Measurements from ENCODE around the gene NMUR1. TPM values are rescaled to one million over a fixed set of nuclear protein-coding genes. Genes with fewer than 3 reads are reported as not detected.

The NMUR1 gene
- total and polyA plus RNA-seq, 11 donors, result 0.10 to 0.71 (median 0.35) TPM; not detected in 2

GRCh38 chr2:231527955-231528635 is 2.1 kb downstream of the NMUR1 start:
- TF ChIP-seq CTCF (IDR thresholded peaks at IDR 0.05), result no peak
- TF ChIP-seq POLR2A (IDR thresholded peaks at IDR 0.05), result no peak
- Histone ChIP-seq H3K27me3 (peaks cover 0 to 35% (median 0%) of the 10 kb centered on the region in 9 donors), H3K9me3 (no peaks in the 10 kb centered on the region), H3K4me1 (peaks cover 0 to 25% (median 2%) of the 10 kb centered on the region in 12 donors), H3K36me3 (no peaks in the 10 kb centered on the region), H3K27ac (no peak overlapping the region), H3K4me3 (no peak overlapping the region)
- ATAC-seq (peak in 1 of 4 donors; percentile 5), DNase-seq (no peak)
- WGBS, 4 donors, result 89 to 95% (median 92%) methylated on average over 18 to 30 of the region's 30 CpGs
- intact Hi-C loops (cut with DNase I), result loop anchor here in 2 of 10 donors (5.0 to 10.0 kb wide), 2 partner anchors 67 to 69 kb away; partner anchors contain the start of gene TEX44 (in 1 of the 2)

- 76 to 96% (median 83%) methylated on average over 7 of the region's 7 CpGs for WGBS, 4 donors
- ATAC-seq, result no peak
- Histone ChIP-seq H3K4me1 (peaks cover 0 to 29% (median 2%) of the 10 kb centered on the region in 12 donors), H3K27me3 (peaks cover 0 to 35% (median 0%) of the 10 kb centered on the region in 9 donors), H3K4me3 (no peak overlapping the region), H3K9me3 (no peaks in the 10 kb centered on the region), H3K36me3 (no peaks in the 10 kb centered on the region), H3K27ac (no peak overlapping the region)
- DNase-seq, result no peak
- intact Hi-C loops (cut with DNase I), result loop anchor here in 2 of 10 donors (5.0 to 10.0 kb wide), 2 partner anchors 68 to 70 kb away; partner anchors contain the start of gene TEX44 (in 1 of the 2)
- TF ChIP-seq CTCF (IDR thresholded peaks at IDR 0.05), result no peak
- TF ChIP-seq POLR2A (IDR thresholded peaks at IDR 0.05), result no peak
Observed at GRCh38 chr2:231527091-231527395, 3.2 kb downstream of the NMUR1 start.

- ATAC-seq (no peak), DNase-seq (no peak)
- Histone ChIP-seq H3K27me3 (peaks cover 0 to 35% (median 0%) of the 10 kb centered on the region in 9 donors), H3K27ac (no peak overlapping the region), H3K9me3 (no peaks in the 10 kb centered on the region), H3K4me1 (peaks cover 0 to 29% (median 2%) of the 10 kb centered on the region in 12 donors), H3K36me3 (no peaks in the 10 kb centered on the region), H3K4me3 (no peak overlapping the region)
- TF ChIP-seq CTCF (IDR thresholded peaks at IDR 0.05) (no peak), POLR2A (IDR thresholded peaks at IDR 0.05) (no peak)
- 89 to 93% (median 92%) methylated on average over 14 to 16 of the region's 16 CpGs for WGBS, 4 donors
- intact Hi-C loops (cut with DNase I), result loop anchor here in 2 of 10 donors (5.0 to 10.0 kb wide), 2 partner anchors 68 to 71 kb away; partner anchors contain the start of gene TEX44 (in 1 of the 2)
Observed at GRCh38 chr2:231526341-231527090, 3.7 kb downstream of the NMUR1 start.
